ENCODE results near the gene R3HCC1L.

R3HCC1L gene

GRCh38 chr10:98287321-98287720 lies 152.9 kb downstream of the R3HCC1L start:
- DNase-seq, result no peak
- H3K27ac ChIP-seq, result no peak overlapping the region
- no peaks in the 10 kb centered on the region for H3K36me3 ChIP-seq
- no peaks in the 10 kb centered on the region for H3K9me3 ChIP-seq (ENCODE audit: severe bottlenecking)
- TF ChIP-seq CTCF (IDR thresholded peaks at IDR 0.05; ENCODE audit: low read depth, low read length), result no peak
- H3K4me3 ChIP-seq (ENCODE audit: low read depth, low read length), result no peak overlapping the region
- H3K27me3 ChIP-seq (ENCODE audit: insufficient read depth, low read depth, severe bottlenecking), result no peaks in the 10 kb centered on the region

- no peak overlapping the region for H3K27ac ChIP-seq
- no peak for DNase-seq
- no peaks in the 10 kb centered on the region for H3K36me3 ChIP-seq
- no peak for TF ChIP-seq CTCF (IDR thresholded peaks at IDR 0.05; ENCODE audit: low read depth, low read length)
- H3K4me3 ChIP-seq (ENCODE audit: low read depth, low read length), result no peak overlapping the region
- no peaks in the 10 kb centered on the region for H3K9me3 ChIP-seq (ENCODE audit: severe bottlenecking)
- no peaks in the 10 kb centered on the region for H3K27me3 ChIP-seq (ENCODE audit: insufficient read depth, low read depth, severe bottlenecking)
Measured at GRCh38 chr10:98289802-98290209, 155.3 kb downstream of the R3HCC1L start.

- TF ChIP-seq CTCF (IDR thresholded peaks at IDR 0.05; ENCODE audit: low read depth, low read length), result no peak
- H3K4me3 ChIP-seq (ENCODE audit: low read depth, low read length), result no peak overlapping the region
- H3K36me3 ChIP-seq, result no peaks in the 10 kb centered on the region; the same call in 1 of the 2 replicates
- no peak overlapping the region for H3K27ac ChIP-seq
- H3K27me3 ChIP-seq (ENCODE audit: insufficient read depth, low read depth, severe bottlenecking), result no peaks in the 10 kb centered on the region
- no peak for DNase-seq
- H3K9me3 ChIP-seq (ENCODE audit: severe bottlenecking), result no peaks in the 10 kb centered on the region
Measured at GRCh38 chr10:98292971-98293370, 158.5 kb downstream of the R3HCC1L start.

GRCh38 chr10:98293550-98294269 lies 159.3 kb downstream of the R3HCC1L start:
- DNase-seq, result no peak
- H3K27ac ChIP-seq, result no peak overlapping the region
- H3K4me3 ChIP-seq (ENCODE audit: low read depth, low read length), result no peak overlapping the region
- no peaks in the 10 kb centered on the region for H3K9me3 ChIP-seq (ENCODE audit: severe bottlenecking)
- H3K36me3 ChIP-seq, result no peaks in the 10 kb centered on the region; the same call in 1 of the 2 replicates
- H3K27me3 ChIP-seq (ENCODE audit: insufficient read depth, low read depth, severe bottlenecking), result no peaks in the 10 kb centered on the region
- TF ChIP-seq CTCF (IDR thresholded peaks at IDR 0.05; ENCODE audit: low read depth, low read length), result no peak

GRCh38 chr10:98294270-98294627 lies 159.8 kb downstream of the R3HCC1L start:
- TF ChIP-seq CTCF (IDR thresholded peaks at IDR 0.05; ENCODE audit: low read depth, low read length), result no peak

More at GRCh38 chr10:98294270-98294627, 159.8 kb downstream of the R3HCC1L start:
- no peak for DNase-seq
- H3K27ac ChIP-seq, result no peak overlapping the region
- no peaks in the 10 kb centered on the region; the same call in 1 of the 2 replicates for H3K36me3 ChIP-seq
- no peak overlapping the region for H3K4me3 ChIP-seq (ENCODE audit: low read depth, low read length)
- no peaks in the 10 kb centered on the region for H3K27me3 ChIP-seq (ENCODE audit: insufficient read depth, low read depth, severe bottlenecking)
- H3K9me3 ChIP-seq (ENCODE audit: severe bottlenecking), result no peaks in the 10 kb centered on the region

Measured in WERI-Rb-1 (cell line).